Right kidney (tissue), 1 donor: ENCODE data around the gene PLXDC1.
A peak's percentile ranks its signal among the peaks of the same experiment; 100 is the strongest.
"Not testable (repeated sequence)": the region's sequence is repeated elsewhere in the genome, so short reads cannot be mapped to it uniquely, and the experiment has no call there.

Source experiments
- DNase-seq: peaks from one replicate; pipeline ENCODE4 v3.0.0-alpha.2; 2016

The PLXDC1 gene

GRCh38 chr17:39153599-39154051 is 2.2 kb upstream of the PLXDC1 start:
- DNase-seq = peak; percentile 89

DNA sequence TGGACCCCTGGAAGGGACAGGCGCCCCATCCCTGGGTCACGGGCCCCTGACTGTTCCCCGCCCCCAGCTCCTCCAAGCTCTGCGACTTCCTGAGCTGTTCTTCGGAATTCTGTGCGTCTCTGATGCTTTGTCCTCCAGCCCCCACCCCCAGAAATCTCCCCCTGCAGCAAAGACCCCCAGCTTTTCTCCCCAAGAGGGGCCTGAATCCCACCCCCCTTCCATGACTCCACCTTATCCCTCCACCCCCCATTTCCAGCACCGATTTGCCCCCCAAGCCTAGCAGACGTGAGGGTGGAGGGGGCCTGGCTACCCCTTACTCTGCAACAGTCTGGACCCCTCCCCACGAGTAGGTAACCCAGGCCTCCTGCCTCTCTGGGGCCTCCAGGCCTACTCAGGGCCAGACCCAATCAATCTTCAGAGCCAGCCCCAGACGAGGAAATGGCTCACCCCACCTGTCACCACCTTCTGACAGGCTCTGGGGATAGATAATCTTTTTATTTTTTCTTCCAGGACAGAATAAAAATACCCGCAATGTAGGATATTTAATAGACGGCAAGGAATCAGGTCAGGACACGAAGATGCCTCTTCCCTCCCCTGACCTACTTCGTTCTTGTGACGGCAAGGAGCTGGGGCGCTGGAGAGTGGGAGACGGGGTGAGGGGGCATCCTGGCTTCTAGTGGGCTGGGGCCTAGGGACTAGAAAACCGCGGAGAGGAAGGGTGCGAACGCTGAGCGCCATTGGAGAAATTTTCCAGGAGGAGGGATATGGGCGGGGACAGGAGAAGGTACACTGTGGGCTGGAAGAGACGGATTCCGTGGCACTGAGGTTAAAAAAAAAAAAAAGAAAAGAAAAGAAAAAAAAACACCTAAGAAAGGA is 744 bp upstream of the PLXDC1 start:
- DNase-seq = peak; percentile 36

- no peak for DNase-seq
These were observed 665 bp downstream of the PLXDC1 start for GRCh38 chr17:39150795-39151149.

DNA sequence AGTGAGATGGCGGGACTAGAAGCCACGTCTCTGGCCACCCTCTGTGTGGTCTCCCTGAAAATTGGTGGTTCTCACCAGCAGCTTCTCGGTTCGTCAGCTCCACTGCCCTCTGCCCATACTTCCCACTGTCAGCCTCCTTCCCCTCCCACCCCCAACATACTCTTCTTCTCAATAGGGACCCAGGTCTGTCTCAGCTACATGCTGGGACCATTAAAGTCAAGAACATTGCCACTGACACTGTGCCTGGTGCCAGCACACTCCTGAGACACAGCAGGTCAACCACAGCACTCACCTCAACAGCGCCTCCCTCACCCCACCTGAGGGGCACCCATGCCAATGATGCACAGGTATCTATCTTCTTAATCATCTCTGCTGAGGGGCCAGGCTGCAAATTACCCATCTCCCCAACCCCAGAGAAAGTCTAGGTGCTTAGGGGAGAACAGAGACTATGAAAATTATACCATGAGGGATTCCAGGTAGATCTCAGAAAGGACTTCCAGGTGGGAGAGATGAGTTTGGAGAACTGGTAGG is 1.3 kb downstream of the PLXDC1 start:
- no peak for DNase-seq

GRCh38 chr17:39147221-39148185 is 3.9 kb downstream of the PLXDC1 start:
- DNase-seq = no peak

DNA sequence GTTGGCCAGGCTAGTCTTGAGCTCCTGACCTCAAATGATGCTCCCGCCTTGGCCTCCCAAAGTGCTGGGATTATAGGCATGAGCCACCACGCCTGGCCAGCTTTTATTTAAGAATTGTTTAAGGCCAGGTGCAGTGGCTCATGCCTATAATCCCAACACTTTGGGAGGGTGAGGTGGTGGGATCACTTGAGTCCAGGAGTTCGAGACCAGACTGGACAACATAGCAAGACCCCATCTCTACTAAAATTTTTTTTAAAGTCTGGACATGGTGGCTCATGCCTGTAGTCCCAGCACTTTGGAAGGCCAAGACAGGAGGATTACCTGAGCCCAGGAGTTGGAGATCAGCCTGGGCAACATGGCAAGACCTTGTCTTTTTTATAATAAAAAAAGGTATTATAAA is 5.2 kb downstream of the PLXDC1 start:
- no peak for DNase-seq

- DNase-seq = no peak
These were observed 6.3 kb downstream of the PLXDC1 start for GRCh38 chr17:39145143-39145542.

DNA sequence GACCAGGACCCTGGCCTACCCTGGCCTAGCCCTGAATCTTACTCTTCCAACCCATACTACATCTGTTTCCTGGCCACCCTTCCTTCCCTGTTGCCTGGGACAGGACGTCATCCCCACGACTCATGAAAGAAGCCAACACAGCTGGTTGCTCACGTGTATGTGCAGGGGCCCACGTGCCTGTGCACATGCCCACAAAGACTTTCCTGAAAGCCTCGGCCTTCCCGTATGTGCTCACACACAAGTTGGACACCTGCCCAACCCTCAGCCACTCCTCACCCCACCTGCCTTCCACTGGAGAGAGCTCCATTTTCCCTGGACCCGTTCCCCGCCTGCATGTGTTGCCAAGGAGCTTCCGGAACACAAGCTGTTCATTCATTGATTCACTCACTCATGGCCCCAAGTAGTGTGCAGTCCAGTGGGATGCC is 7.0 kb downstream of the PLXDC1 start:
- DNase-seq = no peak

DNA sequence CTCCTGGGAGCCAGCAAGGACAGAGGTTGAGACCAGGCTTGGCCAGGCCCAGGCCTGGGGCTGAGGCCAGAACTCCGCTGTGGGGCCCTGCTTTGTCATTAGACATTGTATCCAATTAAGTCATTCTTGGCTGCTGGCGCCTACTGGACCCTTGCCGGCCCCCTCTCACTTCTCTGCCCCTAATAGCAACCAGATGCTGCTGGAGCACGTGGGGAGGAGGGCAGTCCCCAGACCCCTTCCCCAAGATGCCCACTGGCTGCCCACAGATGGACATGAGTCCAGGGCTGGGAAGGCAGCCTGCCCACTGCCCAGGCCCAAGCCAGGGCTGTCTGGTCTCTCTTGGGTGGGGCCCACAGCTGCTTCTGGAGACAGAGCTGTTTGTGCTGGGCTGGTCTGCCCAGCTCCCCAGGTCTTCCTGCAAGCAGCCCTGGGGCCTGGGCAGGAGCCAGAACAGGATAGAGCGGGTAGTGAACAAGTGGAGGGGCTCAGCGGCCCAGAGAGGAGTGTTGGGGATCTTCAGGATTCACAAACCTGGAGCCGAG is 7.8 kb downstream of the PLXDC1 start:
- DNase-seq = no peak

DNA sequence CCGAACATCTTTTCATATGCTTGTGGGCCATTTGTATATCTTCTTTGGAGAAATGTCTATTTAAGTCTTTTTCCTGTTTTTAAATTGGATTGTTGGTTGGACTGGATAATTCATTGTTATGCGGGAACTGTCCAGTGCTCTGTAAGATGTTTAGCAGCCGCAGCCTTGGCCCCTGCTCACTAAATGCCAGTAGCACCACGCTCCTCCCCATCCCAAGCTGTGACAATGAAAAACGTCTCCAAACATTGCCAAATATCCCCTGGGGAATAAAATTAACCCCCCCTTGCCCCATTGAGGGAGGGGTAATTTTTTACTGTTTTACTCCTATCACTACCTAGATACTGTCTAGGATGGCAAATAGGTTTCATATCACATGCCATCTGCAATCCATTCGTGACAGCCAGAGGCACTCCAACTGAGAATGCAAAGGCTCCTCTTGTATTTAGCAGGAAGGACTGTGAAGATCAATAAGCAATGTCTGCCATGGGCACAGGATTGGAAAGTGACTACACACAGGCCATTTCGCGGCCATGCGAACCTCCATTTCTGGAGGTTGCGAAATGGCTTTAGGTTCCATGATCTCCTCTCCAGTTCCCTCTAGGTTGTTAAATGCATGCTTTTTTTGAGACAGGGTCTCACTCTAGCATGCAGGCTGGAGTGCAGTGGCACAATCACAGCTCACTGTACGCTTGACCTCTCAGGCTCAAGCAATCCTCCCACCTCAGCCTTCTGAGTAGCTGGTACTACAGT is 9.3 kb downstream of the PLXDC1 start:
- DNase-seq = no peak

DNA sequence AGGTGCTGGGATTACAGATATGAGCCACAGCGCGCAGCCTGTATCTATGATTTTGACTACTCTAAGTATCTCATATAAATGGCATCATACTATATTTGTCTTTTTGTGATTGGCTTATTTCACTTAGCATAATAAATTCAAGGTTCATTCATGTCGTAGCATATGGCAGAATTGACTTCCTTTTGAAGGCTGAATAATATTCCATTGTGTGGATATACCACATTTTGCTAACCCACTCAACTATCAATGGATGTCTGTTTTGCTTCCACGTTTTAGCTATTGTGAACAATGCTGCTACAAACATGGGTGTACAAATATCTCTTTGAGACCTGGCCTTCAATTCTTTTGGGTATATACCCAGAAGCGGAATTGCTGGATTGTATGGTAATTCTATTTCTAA is 10.1 kb downstream of the PLXDC1 start:
- no peak for DNase-seq

DNA sequence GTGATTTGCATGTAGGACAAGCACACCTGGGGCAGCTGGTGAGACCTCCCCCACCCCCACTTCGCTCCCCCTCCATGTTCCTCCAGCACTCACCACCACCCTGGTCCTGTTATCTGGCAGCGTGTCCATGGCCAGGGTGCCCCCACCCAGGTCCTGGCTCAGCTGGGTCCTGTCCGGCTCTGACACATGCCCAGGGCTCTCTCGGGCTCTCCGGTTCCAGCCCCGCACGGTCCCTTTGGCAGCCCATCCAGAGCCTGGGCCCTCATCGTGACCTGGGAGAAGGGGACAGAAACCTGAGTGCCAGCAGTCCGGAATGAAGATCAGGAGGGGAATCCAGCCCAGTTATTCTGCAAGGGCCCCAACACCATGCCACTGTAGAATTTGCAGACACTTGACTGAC is 11.9 kb downstream of the PLXDC1 start:
- no peak for DNase-seq

DNA sequence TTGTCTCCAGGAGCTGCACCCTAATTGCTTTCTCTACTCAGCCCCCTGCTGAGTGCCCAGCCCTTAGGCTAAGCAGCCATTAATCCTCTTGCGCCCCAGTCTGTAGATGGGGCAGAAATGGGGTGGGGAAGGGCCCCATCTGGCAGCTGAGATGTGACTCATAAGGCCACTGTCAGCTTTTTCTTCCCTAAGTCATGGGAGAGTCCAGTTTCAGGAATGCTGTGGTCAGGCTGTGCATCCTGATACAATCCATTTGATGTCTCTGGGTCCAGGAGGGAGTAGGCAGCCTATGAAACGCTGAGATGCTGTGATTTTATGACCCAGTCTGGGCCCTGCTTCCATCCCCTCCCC is 12.3 kb downstream of the PLXDC1 start:
- DNase-seq = no peak

DNA sequence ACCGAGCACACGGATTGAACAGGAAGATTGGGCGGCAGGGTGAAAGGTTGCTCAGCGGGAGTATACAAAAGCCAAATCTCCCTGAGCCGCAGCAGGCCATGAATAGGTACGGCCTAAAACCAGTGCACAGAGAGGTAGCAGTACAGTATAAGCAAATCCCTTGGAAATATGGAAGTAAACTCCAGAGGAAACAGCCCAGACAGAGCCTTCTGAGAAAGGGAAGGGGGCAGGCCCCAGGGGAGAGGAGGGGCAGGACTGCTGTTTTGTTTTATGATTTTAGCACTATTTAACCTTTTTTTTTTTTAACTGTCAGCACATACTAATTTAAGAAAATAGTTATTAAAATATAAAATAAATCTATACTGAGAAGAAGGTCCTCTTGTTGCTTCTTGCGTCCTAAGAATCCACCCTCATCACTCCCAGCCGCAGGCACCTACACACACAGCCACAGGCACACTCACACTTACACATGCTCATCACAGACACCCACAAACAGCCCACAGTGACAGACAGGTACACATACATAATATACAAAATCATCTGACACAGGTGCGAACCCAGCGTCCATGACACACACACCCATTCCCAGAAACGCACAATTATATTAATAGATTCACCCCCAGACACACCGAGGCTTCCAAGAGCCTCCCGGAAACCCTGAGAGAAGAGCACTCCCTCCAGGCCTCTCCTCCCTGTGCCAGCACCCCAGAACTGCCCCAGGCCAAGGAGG is 12.8 kb downstream of the PLXDC1 start:
- DNase-seq = no peak

DNA sequence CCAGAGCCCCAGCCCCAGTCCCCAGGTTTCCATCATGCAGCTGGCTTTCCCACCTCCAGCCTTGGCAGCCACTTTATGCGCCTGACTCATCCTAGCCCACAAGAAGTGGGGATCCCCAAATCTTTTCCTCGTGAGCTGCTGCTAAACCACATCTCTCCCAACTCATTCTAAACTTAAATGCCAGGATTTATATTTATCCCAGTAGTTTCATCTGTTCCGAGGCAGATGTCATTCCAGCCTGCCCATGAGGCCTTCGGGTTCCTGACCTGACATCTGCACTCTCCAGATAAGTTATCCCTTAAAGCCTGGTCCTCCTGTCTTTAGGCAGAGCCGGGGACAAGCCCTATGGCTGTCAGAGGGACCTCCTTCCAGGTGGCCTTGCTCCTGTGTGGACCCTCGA is 16.6 kb downstream of the PLXDC1 start:
- no peak for DNase-seq

DNA sequence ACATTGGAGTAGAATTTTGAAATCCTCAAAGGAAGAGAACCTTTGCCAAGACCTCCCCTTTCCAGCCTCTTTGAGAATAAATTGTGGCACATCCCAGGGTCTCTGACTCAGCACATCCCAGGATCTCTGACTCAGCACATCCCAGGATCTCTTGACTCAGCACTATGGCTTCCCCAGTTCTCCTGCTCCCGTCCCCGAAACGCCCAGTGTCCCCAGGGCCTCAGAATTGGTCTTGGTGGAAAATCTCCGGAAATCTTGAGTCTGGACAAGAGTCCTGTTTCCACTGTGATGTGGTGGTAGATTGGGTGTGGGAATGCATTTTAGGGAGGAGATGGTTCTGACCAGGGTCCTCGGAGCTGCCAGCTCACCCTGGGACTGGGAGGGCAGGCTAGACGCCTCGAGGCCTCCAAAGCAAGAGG is 19.2 kb downstream of the PLXDC1 start:
- no peak for DNase-seq

- no peak for DNase-seq
These were observed 19.8 kb downstream of the PLXDC1 start for GRCh38 chr17:39131616-39132015.

GRCh38 chr17:39130205-39130604 is 21.2 kb downstream of the PLXDC1 start:
- no peak for DNase-seq

GRCh38 chr17:39129544-39129943 is 21.9 kb downstream of the PLXDC1 start:
- not testable (repeated sequence) for DNase-seq

GRCh38 chr17:39126436-39126835 is 25.0 kb downstream of the PLXDC1 start:
- DNase-seq = no peak

DNA sequence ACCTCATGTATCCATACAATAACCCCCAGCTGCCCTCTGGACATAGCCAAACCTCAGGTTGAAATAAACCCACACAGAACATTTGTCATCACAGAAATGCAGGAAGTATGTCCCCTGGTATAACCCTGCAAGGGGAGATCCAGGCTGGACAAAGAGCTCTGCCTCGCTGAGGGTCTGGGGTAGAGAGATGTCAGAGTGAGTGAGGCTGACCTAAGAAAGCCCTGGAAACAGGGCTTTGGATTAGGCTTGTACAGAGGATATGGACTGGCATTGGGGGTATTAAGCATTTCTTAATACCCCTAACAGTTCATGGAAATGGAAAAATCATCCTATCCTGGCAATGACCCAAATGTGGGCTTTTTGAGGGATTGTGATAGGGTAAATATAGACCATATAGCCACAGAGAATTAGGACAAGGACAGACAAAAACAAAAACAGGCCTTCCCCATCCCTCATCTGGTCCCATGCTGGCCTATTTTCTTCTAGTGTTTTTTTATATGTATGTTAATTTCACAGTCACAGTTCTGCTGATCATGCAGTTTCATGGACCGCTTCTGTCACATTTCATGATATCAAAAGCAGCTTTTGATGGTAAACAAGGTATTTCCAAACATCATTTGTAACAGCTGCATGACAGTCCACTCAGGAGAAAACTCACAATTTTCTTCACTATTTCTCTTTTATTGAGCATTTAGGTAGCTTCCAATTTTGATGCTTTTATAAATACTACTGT is 26.1 kb downstream of the PLXDC1 start:
- DNase-seq = no peak
